Measurements from ENCODE around the gene SLAMF7. TPM values are rescaled to one million over a fixed set of nuclear protein-coding genes. Genes with fewer than 3 reads are reported as not detected.

Gene SLAMF7
- total RNA-seq, 4 donors from 2014 or later, result 2.5 to 3.9 (median 2.7) TPM

DNA sequence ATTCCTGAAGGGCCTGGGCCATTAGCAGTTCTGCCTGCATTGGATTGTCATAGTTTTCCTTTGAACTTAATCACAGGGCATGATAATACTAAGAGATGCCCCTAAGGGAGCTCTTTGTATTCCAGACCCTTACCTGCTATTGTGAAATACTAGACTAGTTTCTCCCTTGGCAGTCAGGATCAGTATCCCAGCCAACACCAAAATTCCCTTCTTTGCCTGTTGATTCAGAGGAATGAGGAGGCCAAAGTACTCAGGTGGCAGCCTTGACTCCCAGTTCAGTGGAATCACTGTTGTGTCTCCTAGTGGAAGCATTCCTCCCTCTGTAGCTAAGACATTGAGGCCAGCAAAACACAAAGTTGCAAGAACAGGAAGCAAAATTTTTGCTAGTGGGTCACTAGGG lies 20.7 kb downstream of the SLAMF7 start:
- DNase-seq, result no peak
- Histone ChIP-seq H3K36me3 (no peaks in the 10 kb centered on the region), H3K4me1 (no peaks in the 10 kb centered on the region), H3K9me3 (no peaks in the 10 kb centered on the region), H3K27ac (no peak overlapping the region), H3K27me3 (no peaks in the 10 kb centered on the region), H3K4me3 (no peak overlapping the region)
- no peak for TF ChIP-seq POLR2A (IDR thresholded peaks at IDR 0.05)
- TF ChIP-seq, protein P1, sequence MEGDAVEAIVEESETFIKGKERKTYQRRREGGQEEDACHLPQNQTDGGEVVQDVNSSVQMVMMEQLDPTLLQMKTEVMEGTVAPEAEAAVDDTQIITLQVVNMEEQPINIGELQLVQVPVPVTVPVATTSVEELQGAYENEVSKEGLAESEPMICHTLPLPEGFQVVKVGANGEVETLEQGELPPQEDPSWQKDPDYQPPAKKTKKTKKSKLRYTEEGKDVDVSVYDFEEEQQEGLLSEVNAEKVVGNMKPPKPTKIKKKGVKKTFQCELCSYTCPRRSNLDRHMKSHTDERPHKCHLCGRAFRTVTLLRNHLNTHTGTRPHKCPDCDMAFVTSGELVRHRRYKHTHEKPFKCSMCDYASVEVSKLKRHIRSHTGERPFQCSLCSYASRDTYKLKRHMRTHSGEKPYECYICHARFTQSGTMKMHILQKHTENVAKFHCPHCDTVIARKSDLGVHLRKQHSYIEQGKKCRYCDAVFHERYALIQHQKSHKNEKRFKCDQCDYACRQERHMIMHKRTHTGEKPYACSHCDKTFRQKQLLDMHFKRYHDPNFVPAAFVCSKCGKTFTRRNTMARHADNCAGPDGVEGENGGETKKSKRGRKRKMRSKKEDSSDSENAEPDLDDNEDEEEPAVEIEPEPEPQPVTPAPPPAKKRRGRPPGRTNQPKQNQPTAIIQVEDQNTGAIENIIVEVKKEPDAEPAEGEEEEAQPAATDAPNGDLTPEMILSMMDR (IDR thresholded peaks at IDR 0.05), result no peak

DNA sequence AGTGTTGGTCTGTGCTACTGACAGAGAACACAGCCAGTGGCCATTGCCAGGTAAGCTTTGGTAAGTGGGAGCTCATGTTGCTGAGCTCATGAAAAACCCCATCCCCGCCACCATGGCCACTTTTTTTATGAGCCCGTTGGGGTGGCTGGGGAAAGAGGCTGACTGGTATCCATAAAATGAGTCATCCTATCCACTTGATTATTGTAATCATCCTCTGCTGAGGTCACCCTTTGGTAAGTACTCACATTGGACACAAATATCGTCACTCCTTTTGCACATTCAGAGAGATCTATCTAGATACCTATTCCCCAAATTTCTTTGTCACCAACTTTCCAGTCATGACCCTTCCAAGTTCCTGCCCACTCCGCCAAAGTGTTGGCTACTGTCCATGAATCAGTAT lies 22.0 kb downstream of the SLAMF7 start:
- no peaks in the 10 kb centered on the region for H3K4me1 ChIP-seq
- H3K4me3 ChIP-seq, result no peak overlapping the region
- no peaks in the 10 kb centered on the region for H3K9me3 ChIP-seq
- no peak for DNase-seq
- no peaks in the 10 kb centered on the region for H3K36me3 ChIP-seq
- no peak for TF ChIP-seq POLR2A (IDR thresholded peaks at IDR 0.05)
- TF ChIP-seq, protein P1 (IDR thresholded peaks at IDR 0.05), result no peak
- H3K27ac ChIP-seq, result no peak overlapping the region
- no peaks in the 10 kb centered on the region for H3K27me3 ChIP-seq

DNA sequence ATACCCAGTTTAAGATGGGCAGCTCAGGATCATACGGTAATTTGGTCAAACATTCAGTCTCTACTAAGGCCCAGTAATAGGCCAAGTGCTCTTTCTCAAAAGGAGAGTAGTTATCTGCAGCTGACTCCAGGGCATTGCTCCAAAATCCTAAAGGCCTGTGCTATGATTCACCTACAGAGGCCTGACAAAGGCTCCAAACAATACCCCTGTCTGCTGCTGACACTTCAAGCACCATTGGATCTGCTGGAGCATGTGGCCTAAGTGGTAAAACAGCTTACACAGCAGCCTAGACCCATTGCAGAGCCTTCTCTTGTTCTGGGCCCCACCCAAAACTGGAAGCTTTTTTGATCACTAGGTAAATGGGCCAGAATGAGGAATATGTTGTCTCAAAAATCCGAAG lies 22.8 kb downstream of the SLAMF7 start:
- no peaks in the 10 kb centered on the region for H3K27me3 ChIP-seq
- no peak for TF ChIP-seq POLR2A (IDR thresholded peaks at IDR 0.05)
- TF ChIP-seq, protein P1 (IDR thresholded peaks at IDR 0.05), result no peak
- H3K9me3 ChIP-seq, result no peaks in the 10 kb centered on the region
- no peak overlapping the region for H3K4me3 ChIP-seq
- DNase-seq, result no peak
- H3K4me1 ChIP-seq, result no peaks in the 10 kb centered on the region
- H3K36me3 ChIP-seq, result no peaks in the 10 kb centered on the region
- H3K27ac ChIP-seq, result no peak overlapping the region

DNA sequence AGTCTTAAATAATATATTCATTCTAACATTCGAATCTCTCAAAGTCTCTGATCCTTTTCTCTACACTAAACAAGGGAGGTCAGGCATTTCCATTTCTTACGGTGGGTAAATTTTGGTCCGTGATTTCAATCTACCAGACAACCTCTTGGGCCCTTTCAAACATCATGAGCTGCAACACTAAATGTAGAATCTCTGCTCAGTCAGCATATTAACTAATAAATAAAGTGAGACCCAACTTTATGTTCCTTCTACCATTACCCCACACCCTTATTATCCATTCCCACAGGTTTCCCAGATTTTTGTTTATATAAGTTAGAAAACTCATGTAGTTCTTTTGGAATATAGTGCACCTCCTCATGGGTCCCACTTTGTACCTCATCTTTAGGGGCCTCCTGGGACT lies 24.9 kb downstream of the SLAMF7 start:
- DNase-seq, result no peak
- Histone ChIP-seq H3K9me3 (no peaks in the 10 kb centered on the region), H3K4me1 (no peaks in the 10 kb centered on the region), H3K27ac (no peak overlapping the region), H3K36me3 (no peaks in the 10 kb centered on the region), H3K27me3 (no peaks in the 10 kb centered on the region), H3K4me3 (no peak overlapping the region)
- TF ChIP-seq, protein P1 (IDR thresholded peaks at IDR 0.05), result no peak
- TF ChIP-seq POLR2A (IDR thresholded peaks at IDR 0.05), result no peak

DNA sequence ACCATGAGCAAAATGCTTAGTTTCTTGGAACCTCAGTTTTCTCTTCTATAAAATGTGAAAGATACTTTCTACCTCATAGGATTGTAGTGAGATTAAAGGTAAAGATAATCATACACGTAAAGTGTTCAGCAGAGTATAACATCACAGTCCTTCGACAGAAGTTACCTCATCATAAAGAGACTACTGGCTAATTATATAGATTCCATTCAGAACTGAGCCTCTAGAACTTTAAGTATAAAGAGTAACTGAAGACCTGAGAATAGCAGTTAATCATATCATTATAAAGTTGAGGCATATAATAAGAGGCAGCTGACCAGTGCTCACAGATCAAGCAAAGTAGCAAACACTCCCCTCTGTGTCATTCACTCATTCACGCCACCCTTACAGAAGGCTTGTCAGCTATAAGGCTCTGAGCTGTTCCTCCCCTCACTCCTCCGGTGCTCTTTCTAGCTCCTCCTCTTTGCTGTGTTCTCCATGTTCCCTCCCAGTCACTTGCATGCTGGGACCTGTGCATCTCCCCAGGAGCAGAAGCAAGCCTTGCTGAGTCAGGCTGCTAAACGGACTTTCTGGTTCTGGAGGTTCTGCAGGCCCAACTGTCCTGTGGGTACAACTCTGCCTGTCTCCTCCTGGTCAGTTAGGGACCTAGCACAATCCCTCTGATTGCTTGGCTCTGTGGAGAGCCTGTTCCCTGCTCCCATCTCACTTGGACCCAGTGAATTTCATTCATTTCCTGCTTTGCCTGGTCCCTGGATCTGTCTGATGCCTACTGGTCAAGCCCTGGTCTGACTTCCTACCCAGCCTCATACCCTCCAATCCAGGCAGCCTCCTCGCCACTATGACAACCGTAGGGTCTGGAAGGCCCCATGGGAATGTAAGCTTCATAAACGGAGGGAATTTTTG lies 28.6 kb downstream of the SLAMF7 start:
- Histone ChIP-seq H3K4me1 (no peaks in the 10 kb centered on the region), H3K27ac (peak overlapping the region; percentile 45 to 74 (median 60)), H3K4me3 (peak overlapping the region in 3 of 4 donors; percentile 5 to 33 (median 13)), H3K9me3 (no peaks in the 10 kb centered on the region), H3K27me3 (no peaks in the 10 kb centered on the region), H3K36me3 (no peaks in the 10 kb centered on the region)
- no peak for DNase-seq
- TF ChIP-seq, protein P1 (IDR thresholded peaks at IDR 0.05), result no peak
- no peak for TF ChIP-seq POLR2A (IDR thresholded peaks at IDR 0.05)

Measured in Peyer's patch (tissue), 4 donors.